Upper lobe of left lung (tissue), 6 donors: Measurements from ENCODE around the gene PARP11. TPM values are rescaled to one million over a fixed set of nuclear protein-coding genes. Genes with fewer than 3 reads are reported as not detected.

Experiments
- ATAC-seq, 2 donors: fragments of 200-7000 bp; cut with Tn5 transposase; one replicate each; pipeline ENCODE4 v1.9.1; 2022; ENCODE audit warnings: mild to moderate bottlenecking in 2 of 2, moderate library complexity in 2 of 2; ENCODE audit not compliant: low FRiP score in 2 of 2
- DNase-seq, 2 donors: peaks; one replicate each; pipeline ENCODE4 v3.0.0-alpha.2; 2019 to 2020
- H3K27ac ChIP-seq, 4 donors: fragments of 200-600 bp; sonication (generic); one replicate each; pipeline ENCODE4 v1.5.1; 2016 to 2019
- H3K27me3 ChIP-seq, 4 donors: fragments of 200-600 bp; sonication (generic); one replicate each; pipeline ENCODE4 v1.5.1; 2017 to 2019
- H3K36me3 ChIP-seq, 4 donors: fragments of 200-600 bp; sonication (generic); one replicate each; pipeline ENCODE4 v1.5.1; 2016 to 2019
- H3K4me1 ChIP-seq, 4 donors: fragments of 200-600 bp; sonication (generic); one replicate each; pipeline ENCODE4 v1.5.1; 2018 to 2019
- H3K4me3 ChIP-seq, 4 donors: fragments of 200-600 bp; sonication (generic); one replicate each; pipeline ENCODE4 v1.5.1; 2017 to 2019; ENCODE audit warnings: mild to moderate bottlenecking in 2 of 4, moderate library complexity in 1 of 4
- H3K9me3 ChIP-seq, 4 donors: fragments of 200-600 bp; sonication (generic); one replicate each; pipeline ENCODE4 v1.5.1; 2018 to 2019
- EP300 ChIP-seq, 4 donors: sonication (generic); formaldehyde crosslinking; IDR thresholded peaks; one replicate each; pipeline ENCODE4 v1.5.1; 2017; ENCODE audit warnings: antibody characterized with exemption in 4 of 4, control low read depth in 2 of 4
- POLR2A ChIP-seq, 4 donors: fragments of 450-650 bp; IDR thresholded peaks; one replicate each; pipeline ENCODE4 v1.5.1; 2016 to 2017; ENCODE audit warnings: antibody characterized with exemption in 4 of 4, mild to moderate bottlenecking in 2 of 4
- POLR2AphosphoS5 ChIP-seq, 2 donors: sonication (generic); formaldehyde crosslinking; IDR thresholded peaks; one replicate each; pipeline ENCODE4 v1.5.1; 2017; ENCODE audit warnings: antibody characterized with exemption in 2 of 2
- WGBS, 2 donors: methylation state at CpG; one replicate each; pipeline ENCODE4 v1.1.5; 2017 to 2018; 5-methylcytosine and 5-hydroxymethylcytosine counted together
- total RNA-seq, 6 donors: library from RNA; depleted of rRNA in 4 of 6; stranded (reverse); fragments of >200 nt in 4 of 6; gene quantifications; one replicate each; pipeline versions ENCODE4 v1.1.0 to v1.2.1, GENCODE V29; 2016 to 2021
- TF ChIP-seq, protein P1 (sequence below), 6 experiments: fragments of 450-650 bp in 4 of 6; fragments of 200-600 bp in 2 of 6; sonication (generic) in 2 of 6; IDR thresholded peaks; one replicate each; pipeline ENCODE4 v1.5.1; 2016 to 2019; ENCODE audit warnings: antibody characterized with exemption in 6 of 6
- donor health status: DM: no; HTN: no; CAD: no; lungs with moderate emphysema.
- donor health status: DM: no; HTN: yes; CAD: no; lungs with severe emphysema.

The PARP11 gene
- total RNA-seq, 6 donors from 2014 or later: 3.8 to 10.8 (median 8.5) TPM

DNA sequence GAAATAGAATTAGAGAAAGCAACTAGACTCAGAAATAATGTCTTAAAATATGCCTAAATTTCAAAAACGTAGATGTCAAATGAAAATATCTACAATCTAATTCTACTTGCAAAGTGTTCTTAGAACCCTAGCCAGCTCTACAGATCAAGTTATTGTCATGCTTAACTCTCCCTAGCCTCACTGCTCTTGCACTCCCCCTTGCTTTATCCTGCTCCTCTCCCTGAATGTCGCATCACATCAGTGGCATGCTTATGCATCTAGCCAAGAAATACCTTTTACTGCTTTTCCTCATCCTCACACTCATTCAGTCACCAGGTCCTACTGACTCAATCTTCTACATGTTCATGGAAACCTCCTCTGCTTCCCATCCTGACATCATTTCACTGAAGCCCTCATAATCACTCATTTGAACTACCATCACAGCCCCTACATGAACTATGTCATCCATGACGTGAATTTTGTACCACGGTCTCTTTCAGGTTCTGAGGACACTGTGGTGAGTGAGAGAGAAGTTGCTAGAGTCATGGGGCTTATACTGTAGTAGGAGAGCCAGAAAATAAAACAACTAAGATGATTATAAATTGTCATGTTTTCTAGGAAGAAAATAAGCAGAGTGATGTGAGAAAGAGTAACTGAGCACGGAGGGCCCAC lies 97.7 kb downstream of the PARP11 start:
- ATAC-seq: no peak
- H3K27me3 ChIP-seq: no peaks in the 10 kb centered on the region

DNA sequence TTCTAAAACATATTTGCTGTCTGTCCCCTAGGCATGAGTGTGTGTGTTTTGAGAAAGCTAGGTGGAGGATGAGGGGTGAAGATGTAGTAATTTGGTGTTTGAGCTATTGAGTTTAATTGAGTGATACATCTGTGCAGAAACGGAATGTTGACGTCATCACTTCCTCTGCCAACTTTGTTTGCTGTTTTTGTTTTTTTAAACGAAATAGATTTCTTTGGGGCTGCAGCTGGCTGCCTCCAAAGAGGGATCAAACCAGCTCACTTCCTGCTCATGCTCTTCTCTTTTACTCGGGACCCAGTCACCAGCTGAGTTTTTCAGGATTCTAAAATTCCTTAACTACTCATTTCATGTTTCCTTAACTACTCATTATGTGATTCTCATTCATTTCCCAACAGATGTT lies 100.8 kb downstream of the PARP11 start:
- Histone ChIP-seq H3K27me3 (no peaks in the 10 kb centered on the region), H3K9me3 (no peaks in the 10 kb centered on the region), H3K4me3 (no peak overlapping the region), H3K27ac (no peak overlapping the region), H3K4me1 (no peaks in the 10 kb centered on the region), H3K36me3 (no peaks in the 10 kb centered on the region)
- no peak for ATAC-seq
- 27 to 41% methylated on average over 4 of the region's 4 CpGs for WGBS, 2 donors
- no peak for TF ChIP-seq POLR2A (IDR thresholded peaks at IDR 0.05)
- TF ChIP-seq, protein P1, sequence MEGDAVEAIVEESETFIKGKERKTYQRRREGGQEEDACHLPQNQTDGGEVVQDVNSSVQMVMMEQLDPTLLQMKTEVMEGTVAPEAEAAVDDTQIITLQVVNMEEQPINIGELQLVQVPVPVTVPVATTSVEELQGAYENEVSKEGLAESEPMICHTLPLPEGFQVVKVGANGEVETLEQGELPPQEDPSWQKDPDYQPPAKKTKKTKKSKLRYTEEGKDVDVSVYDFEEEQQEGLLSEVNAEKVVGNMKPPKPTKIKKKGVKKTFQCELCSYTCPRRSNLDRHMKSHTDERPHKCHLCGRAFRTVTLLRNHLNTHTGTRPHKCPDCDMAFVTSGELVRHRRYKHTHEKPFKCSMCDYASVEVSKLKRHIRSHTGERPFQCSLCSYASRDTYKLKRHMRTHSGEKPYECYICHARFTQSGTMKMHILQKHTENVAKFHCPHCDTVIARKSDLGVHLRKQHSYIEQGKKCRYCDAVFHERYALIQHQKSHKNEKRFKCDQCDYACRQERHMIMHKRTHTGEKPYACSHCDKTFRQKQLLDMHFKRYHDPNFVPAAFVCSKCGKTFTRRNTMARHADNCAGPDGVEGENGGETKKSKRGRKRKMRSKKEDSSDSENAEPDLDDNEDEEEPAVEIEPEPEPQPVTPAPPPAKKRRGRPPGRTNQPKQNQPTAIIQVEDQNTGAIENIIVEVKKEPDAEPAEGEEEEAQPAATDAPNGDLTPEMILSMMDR (IDR thresholded peaks at IDR 0.05): no peak
- no peak for TF ChIP-seq POLR2AphosphoS5 (IDR thresholded peaks at IDR 0.05)
- no peak for TF ChIP-seq EP300 (IDR thresholded peaks at IDR 0.05)
- DNase-seq: no peak

More for the DNA sequence above, 97.7 kb downstream of the PARP11 start:
- TF ChIP-seq, protein P1 (IDR thresholded peaks at IDR 0.05): no peak
- TF ChIP-seq EP300 (IDR thresholded peaks at IDR 0.05) (no peak), POLR2A (IDR thresholded peaks at IDR 0.05) (no peak), POLR2AphosphoS5 (IDR thresholded peaks at IDR 0.05) (no peak)
- no peaks in the 10 kb centered on the region for H3K36me3 ChIP-seq
- no peak overlapping the region for H3K4me3 ChIP-seq
- DNase-seq: no peak
- H3K9me3 ChIP-seq: no peaks in the 10 kb centered on the region
- 74 to 86% methylated on average over 5 of the region's 5 CpGs for WGBS, 2 donors
- no peak overlapping the region for H3K27ac ChIP-seq
- no peaks in the 10 kb centered on the region for H3K4me1 ChIP-seq

DNA sequence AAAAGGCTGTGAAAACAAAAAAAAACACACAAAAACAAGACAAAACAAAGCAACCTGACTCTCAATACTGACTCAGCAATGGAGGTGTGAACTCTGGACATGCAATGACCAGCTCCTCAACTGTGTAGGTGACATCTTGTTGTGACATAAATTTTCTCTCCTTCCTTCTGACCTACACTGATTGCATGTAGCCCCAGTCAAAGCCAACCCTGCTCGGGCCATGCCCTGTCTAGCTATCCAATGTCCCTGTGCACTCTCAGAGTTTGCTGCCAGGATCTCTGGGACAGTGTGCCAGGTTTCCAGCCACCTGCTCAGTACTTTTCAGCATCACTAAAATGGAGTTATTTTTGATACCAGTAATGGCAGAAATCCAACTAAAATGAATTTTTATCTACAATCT lies 101.3 kb downstream of the PARP11 start:
- Histone ChIP-seq H3K27me3 (no peaks in the 10 kb centered on the region), H3K4me3 (no peak overlapping the region), H3K9me3 (no peaks in the 10 kb centered on the region), H3K4me1 (no peaks in the 10 kb centered on the region), H3K27ac (no peak overlapping the region), H3K36me3 (no peaks in the 10 kb centered on the region)
- no peak for TF ChIP-seq EP300 (IDR thresholded peaks at IDR 0.05)
- TF ChIP-seq, protein P1 (IDR thresholded peaks at IDR 0.05): no peak
- no peak for TF ChIP-seq POLR2A (IDR thresholded peaks at IDR 0.05)
- TF ChIP-seq POLR2AphosphoS5 (IDR thresholded peaks at IDR 0.05): no peak
- WGBS, 2 donors: 95 to 100% methylated on average over 1 of the region's 1 CpG
- no peak for ATAC-seq
- no peak for DNase-seq

DNA sequence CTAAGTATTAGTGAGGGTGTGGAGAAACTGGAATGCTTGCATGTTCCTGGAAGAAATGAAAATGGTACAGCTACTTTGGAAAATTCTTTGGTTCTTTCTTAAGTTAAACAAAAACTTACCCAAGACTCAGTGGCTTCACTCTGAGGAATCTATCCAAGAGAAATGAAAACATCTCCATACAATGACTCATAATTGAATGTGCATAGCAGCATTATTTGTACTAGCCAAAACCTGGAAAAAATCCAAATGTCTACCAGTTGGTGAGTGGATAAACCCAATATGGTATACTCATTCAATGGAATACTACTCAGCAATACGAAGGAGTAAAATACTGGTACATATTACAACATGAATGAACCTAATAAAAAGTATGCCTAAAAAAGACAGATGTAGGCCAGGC lies 102.3 kb downstream of the PARP11 start:
- H3K27me3 ChIP-seq: no peaks in the 10 kb centered on the region
- H3K4me1 ChIP-seq: no peaks in the 10 kb centered on the region
- DNase-seq: no peak
- 81 to 100% methylated on average over 1 of the region's 1 CpG for WGBS, 2 donors
- no peak for ATAC-seq
- no peaks in the 10 kb centered on the region for H3K9me3 ChIP-seq
- no peaks in the 10 kb centered on the region for H3K36me3 ChIP-seq
- TF ChIP-seq EP300 (IDR thresholded peaks at IDR 0.05) (no peak), POLR2A (IDR thresholded peaks at IDR 0.05) (no peak), POLR2AphosphoS5 (IDR thresholded peaks at IDR 0.05) (no peak)
- TF ChIP-seq, protein P1 (IDR thresholded peaks at IDR 0.05): no peak
- no peak overlapping the region for H3K27ac ChIP-seq
- no peak overlapping the region for H3K4me3 ChIP-seq

DNA sequence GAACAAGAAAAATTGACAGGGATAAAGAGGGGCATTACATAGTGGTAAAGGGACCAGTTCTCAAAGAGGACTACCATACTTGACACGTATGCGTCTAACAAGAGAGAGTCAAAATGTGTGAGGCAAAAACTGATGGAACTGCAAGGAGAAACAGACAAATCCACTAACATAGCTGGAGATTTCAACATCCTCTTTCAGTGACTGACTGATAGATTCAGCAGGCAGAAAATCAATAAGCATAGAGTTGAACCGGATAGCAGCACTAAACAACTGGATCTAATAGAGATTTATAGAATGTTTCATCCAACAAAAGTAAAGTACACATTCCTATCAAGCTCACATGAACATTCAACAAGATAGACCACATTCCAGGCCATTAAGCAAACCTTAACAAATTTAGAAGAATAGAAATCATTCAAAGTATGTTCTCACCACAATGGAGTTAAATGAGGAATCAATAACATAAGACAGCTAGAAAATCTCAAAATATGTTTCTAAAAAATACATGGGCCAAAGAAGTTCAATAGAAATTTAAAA lies 104.2 kb downstream of the PARP11 start:
- TF ChIP-seq POLR2A (IDR thresholded peaks at IDR 0.05): no peak
- TF ChIP-seq, protein P1 (IDR thresholded peaks at IDR 0.05): no peak
- TF ChIP-seq POLR2AphosphoS5 (IDR thresholded peaks at IDR 0.05): no peak
- no peak for TF ChIP-seq EP300 (IDR thresholded peaks at IDR 0.05)
- ATAC-seq (no peak), DNase-seq (no peak)
- Histone ChIP-seq H3K9me3 (no peaks in the 10 kb centered on the region), H3K27ac (no peak overlapping the region), H3K4me3 (no peak overlapping the region), H3K27me3 (no peaks in the 10 kb centered on the region), H3K4me1 (no peaks in the 10 kb centered on the region), H3K36me3 (no peaks in the 10 kb centered on the region)
- 76 to 89% methylated on average over 3 of the region's 3 CpGs for WGBS, 2 donors
